SU-DHL-6 (cell line): ENCODE results near the gene OR1C1.
"Not testable (repeated sequence)": the region's sequence is repeated elsewhere in the genome, so short reads cannot be mapped to it uniquely, and the experiment has no call there.

ENCODE experiments used
- H2AFZ ChIP-seq: fragments of 200-600 bp; sonication (generic); 2 replicates; pipeline ENCODE4 v1.6.1; 2014; ENCODE audit warnings: low read depth, mild to moderate bottlenecking, moderate library complexity, mixed read lengths, antibody characterized with exemption, low read length; ENCODE audit not compliant: severe bottlenecking
- H3F3A ChIP-seq: fragments of 200-600 bp; shearing (Covaris generic); 2 replicates; pipeline ENCODE4 v1.6.0; 2016; ENCODE audit warnings: antibody characterized with exemption, mild to moderate bottlenecking; ENCODE audit not compliant: insufficient read depth
- H3K27ac ChIP-seq: fragments of 200-600 bp; sonication (generic); 2 replicates; pipeline ENCODE4 v1.5.1; 2016; ENCODE audit warnings: low read depth, mild to moderate bottlenecking, low read length, moderate library complexity, mixed read lengths
- H3K27me3 ChIP-seq: fragments of 200-600 bp; sonication (generic), shearing (Covaris generic); 2 replicates; pipeline ENCODE4 v1.6.0; 2014; ENCODE audit warnings: mild to moderate bottlenecking, low read length
- H3K36me3 ChIP-seq: fragments of 200-600 bp; sonication (generic); 2 replicates; pipeline ENCODE4 v1.6.1; 2014; ENCODE audit warnings: mild to moderate bottlenecking, low read length, mixed read lengths
- H3K4me2 ChIP-seq: fragments of 300-600, 200-600 bp; shearing (Covaris generic), sonication (generic); 2 replicates; pipeline ENCODE4 v1.6.0; 2014; ENCODE audit warnings: low read length, low read depth, mild to moderate bottlenecking; ENCODE audit not compliant: poor library complexity, severe bottlenecking
- H3K4me3 ChIP-seq: fragments of 200-600 bp; sonication (generic); 2 replicates; pipeline ENCODE4 v1.5.1; 2014; ENCODE audit warnings: antibody characterized with exemption, low read length, mild to moderate bottlenecking, mixed read lengths; ENCODE audit not compliant: insufficient read depth, poor library complexity, severe bottlenecking
- H3K79me2 ChIP-seq: fragments of 200-600 bp; sonication (generic); 2 replicates; pipeline ENCODE4 v1.6.1; 2014; ENCODE audit warnings: mild to moderate bottlenecking, low read length, moderate library complexity; ENCODE audit not compliant: insufficient read depth
- H3K9ac ChIP-seq: fragments of 200-600 bp; sonication (generic); 2 replicates; pipeline ENCODE4 v1.7.0; 2014; ENCODE audit warnings: mild to moderate bottlenecking, low read length
- H3K9me2 ChIP-seq: fragments of 200-600 bp; sonication (generic); replicated peaks from 2 replicates; pipeline ENCODE4 v1.6.1; 2014; ENCODE audit warnings: low read length; ENCODE audit not compliant: insufficient read depth
- H3K9me3 ChIP-seq: fragments of 200-600 bp; sonication (generic); 2 replicates; pipeline ENCODE4 v1.6.1; 2014; ENCODE audit warnings: low read length, mixed read lengths; ENCODE audit not compliant: insufficient read depth
- H4K20me1 ChIP-seq: fragments of 200-600 bp; sonication (generic); 2 replicates; pipeline ENCODE4 v1.6.1; 2014; ENCODE audit warnings: low read depth, mild to moderate bottlenecking, antibody characterized with exemption, low read length, moderate library complexity, mixed read lengths
- CTCF ChIP-seq: fragments of 200-600 bp; sonication (generic); IDR thresholded peaks from one replicate; pipeline ENCODE4 v1.5.1; 2017; ENCODE audit warnings: antibody characterized with exemption, mild to moderate bottlenecking, low read length, moderate library complexity; ENCODE audit not compliant: insufficient read depth, poor library complexity, severe bottlenecking
- EZH2phosphoT487 ChIP-seq: fragments of 200-600 bp; sonication (generic), shearing (Covaris generic); conservative IDR thresholded peaks from 2 replicates; pipeline ENCODE4 v1.6.1; 2018; ENCODE audit warnings: mild to moderate bottlenecking, antibody characterized with exemption, low read length, moderate library complexity, mixed read lengths

The OR1C1 gene

GRCh38 chr1:247760456-247760855, at the start of gene OR1C1:
OR1C1 (minus strand) TSS chr1:247760556; CDS start chr1:247758406, 2,150 bp downstream.
- Histone ChIP-seq H3K79me2 (no peaks in the 10 kb centered on the region), H3K4me3 (no peak within 1 kb of the TSS), H3K27me3 (no peaks in the 10 kb centered on the region), H2AFZ (no peak within 1 kb of the TSS), H3K9ac (no peak within 1 kb of the TSS), H4K20me1 (no peaks in the 10 kb centered on the region), H3F3A (no peaks in the 10 kb centered on the region), H3K9me2 (no peaks in the 10 kb centered on the region), H3K4me2 (no peak within 1 kb of the TSS), H3K27ac (no peak within 1 kb of the TSS), H3K36me3 (no peaks in the 10 kb centered on the region), H3K9me3 (no peaks in the 10 kb centered on the region)
- TF ChIP-seq CTCF (no peak), EZH2phosphoT487 (no peak)

- no peak overlapping the region for H2AFZ ChIP-seq
- H4K20me1 ChIP-seq = no peaks in the 10 kb centered on the region
- H3K27me3 ChIP-seq = no peaks in the 10 kb centered on the region
- H3K36me3 ChIP-seq = no peaks in the 10 kb centered on the region
- H3K9ac ChIP-seq = no peak overlapping the region
- no peaks in the 10 kb centered on the region for H3K9me2 ChIP-seq
- no peaks in the 10 kb centered on the region for H3F3A ChIP-seq
- no peak overlapping the region for H3K4me3 ChIP-seq
- TF ChIP-seq CTCF (no peak), EZH2phosphoT487 (no peak)
- H3K4me2 ChIP-seq = no peak overlapping the region
- H3K9me3 ChIP-seq = no peaks in the 10 kb centered on the region
- no peak overlapping the region for H3K27ac ChIP-seq
- H3K79me2 ChIP-seq = no peaks in the 10 kb centered on the region
These were observed 37.2 kb upstream of the OR1C1 start for GRCh38 chr1:247797518-247797917.

GRCh38 chr1:247769603-247770002, 9.2 kb upstream of the OR1C1 start:
- no peak overlapping the region for H3K9ac ChIP-seq
- no peak for TF ChIP-seq CTCF
- H3K9me3 ChIP-seq = no peaks in the 10 kb centered on the region
- no peaks in the 10 kb centered on the region for H3K36me3 ChIP-seq
- H2AFZ ChIP-seq = no peak overlapping the region
- no peaks in the 10 kb centered on the region for H3K27me3 ChIP-seq
- no peaks in the 10 kb centered on the region for H3K79me2 ChIP-seq
- no peaks in the 10 kb centered on the region for H3K9me2 ChIP-seq
- no peak overlapping the region for H3K27ac ChIP-seq
- H4K20me1 ChIP-seq = no peaks in the 10 kb centered on the region
- no peak overlapping the region for H3K4me2 ChIP-seq
- H3K4me3 ChIP-seq = no peak overlapping the region
- H3F3A ChIP-seq = no peaks in the 10 kb centered on the region

- not testable (repeated sequence) for H3K27me3 ChIP-seq, H3K9me3 ChIP-seq, H3F3A ChIP-seq, H3K9ac ChIP-seq, H3K9me2 ChIP-seq, H3K4me2 ChIP-seq, H3K27ac ChIP-seq, H3K36me3 ChIP-seq, H3K4me3 ChIP-seq, H4K20me1 ChIP-seq, H2AFZ ChIP-seq, H3K79me2 ChIP-seq
These were observed 6.0 kb downstream of the OR1C1 start for GRCh38 chr1:247754311-247754710.
